ENCODE measurements around the gene WNT9B. TPM values are rescaled to one million over a fixed set of nuclear protein-coding genes. Genes with fewer than 3 reads are reported as not detected.

WNT9B gene
- total and polyA plus RNA-seq, 2 of the 13 experiments (the other 11 are each of a cell fraction or from before 2014, with no cell fraction given), result not detected

- TF ChIP-seq SMAD9 (CRISPR knock-in tag; IDR thresholded peaks at IDR 0.05) (no peak), ZNF776 (CRISPR knock-in tag; IDR thresholded peaks at IDR 0.05) (peak; percentile 60; the same call in 1 of the 2 replicates), NFE2L2 (IDR thresholded peaks at IDR 0.05; ENCODE audit: low read length) (no peak), KDM2A (CRISPR knock-in tag; IDR thresholded peaks at IDR 0.05; ENCODE audit: borderline replicate concordance, low read depth) (peak; percentile 83), SIX1 (CRISPR knock-in tag; IDR thresholded peaks at IDR 0.05; ENCODE audit: borderline replicate concordance) (no peak), ZBTB46 (CRISPR knock-in tag; IDR thresholded peaks at IDR 0.05; ENCODE audit: borderline replicate concordance) (no peak), CTCF (CRISPR knock-in tag; IDR thresholded peaks at IDR 0.05) (peak; percentile 95), EEA1 (CRISPR knock-in tag; IDR thresholded peaks at IDR 0.05; ENCODE audit: borderline replicate concordance) (peak; percentile 70; the same call in 1 of the 2 replicates), ZNF792 (CRISPR knock-in tag; IDR thresholded peaks at IDR 0.05) (0 out of 2 replicates have a peak, but pooled peaks have one; percentile 42), ZNF18 (CRISPR knock-in tag; IDR thresholded peaks at IDR 0.05; ENCODE audit: insufficient replicate concordance) (peak; percentile 99), ZNF292 (CRISPR knock-in tag; IDR thresholded peaks at IDR 0.05; ENCODE audit: borderline replicate concordance, low read depth) (peak; percentile 56; the same call in 1 of the 2 replicates), FOXK1 (CRISPR knock-in tag; IDR thresholded peaks at IDR 0.05; ENCODE audit: borderline replicate concordance, low read depth) (0 out of 2 replicates have a peak, but pooled peaks have one; percentile 23), ZFP41 (CRISPR knock-in tag; IDR thresholded peaks at IDR 0.05; ENCODE audit: borderline replicate concordance) (no peak), ZNF44 (CRISPR knock-in tag; IDR thresholded peaks at IDR 0.05) (no peak), NFIB (CRISPR knock-in tag; IDR thresholded peaks at IDR 0.05; ENCODE audit: borderline replicate concordance) (no peak), ZNF510 (CRISPR knock-in tag; IDR thresholded peaks at IDR 0.05; ENCODE audit: low read depth) (no peak), TEAD3 (CRISPR knock-in tag; optimal IDR thresholded peaks at IDR 0.05; ENCODE audit: borderline replicate concordance) (peak; percentile 60), STAG1 (CRISPR knock-in tag; IDR thresholded peaks at IDR 0.05) (peak; percentile 89), ZNF780A (CRISPR knock-in tag; IDR thresholded peaks at IDR 0.05) (no peak), TERF1 (CRISPR knock-in tag; IDR thresholded peaks at IDR 0.05) (no peak), YEATS4 (CRISPR knock-in tag; IDR thresholded peaks at IDR 0.05; ENCODE audit: borderline replicate concordance) (no peak), HOMEZ (CRISPR knock-in tag; IDR thresholded peaks at IDR 0.05; ENCODE audit: low read depth) (no peak), ERF (CRISPR knock-in tag; IDR thresholded peaks at IDR 0.05) (0 out of 2 replicates have a peak, but pooled peaks have one; percentile 44)
These were observed 25.0 kb downstream of the WNT9B start (continued) for GRCh38 chr17:46876353-46876887.
